HG03103 (cell line): ENCODE results near the gene ZNF541.

Experiments used
- ATAC-seq: cut with Tn5 transposase; IDR thresholded peaks from one replicate; pipeline ENCODE4 v1.9.1; 2021; ENCODE audit warnings: low read depth; ENCODE audit not compliant: unreplicated experiment

The ZNF541 gene

DNA sequence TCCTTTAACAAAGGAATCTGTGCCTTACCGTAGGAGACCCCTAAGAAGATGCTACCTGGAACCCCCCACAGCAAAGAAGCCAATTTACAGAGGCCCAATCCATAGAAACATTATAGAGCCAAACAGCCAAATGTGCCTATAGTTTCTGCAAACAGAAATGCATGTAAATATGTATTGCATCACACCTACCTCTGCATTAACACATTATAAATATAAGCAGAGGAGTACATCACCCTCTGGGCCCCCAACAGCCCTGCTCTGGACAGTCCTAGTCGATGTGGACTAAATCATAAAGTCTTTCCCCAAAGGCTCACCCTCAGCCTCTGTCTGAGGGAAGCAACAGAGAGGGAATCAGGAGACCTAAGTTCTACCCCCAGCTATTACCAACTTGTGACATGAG is 25.7 kb downstream of the ZNF541 start:
- no peak for ATAC-seq

DNA sequence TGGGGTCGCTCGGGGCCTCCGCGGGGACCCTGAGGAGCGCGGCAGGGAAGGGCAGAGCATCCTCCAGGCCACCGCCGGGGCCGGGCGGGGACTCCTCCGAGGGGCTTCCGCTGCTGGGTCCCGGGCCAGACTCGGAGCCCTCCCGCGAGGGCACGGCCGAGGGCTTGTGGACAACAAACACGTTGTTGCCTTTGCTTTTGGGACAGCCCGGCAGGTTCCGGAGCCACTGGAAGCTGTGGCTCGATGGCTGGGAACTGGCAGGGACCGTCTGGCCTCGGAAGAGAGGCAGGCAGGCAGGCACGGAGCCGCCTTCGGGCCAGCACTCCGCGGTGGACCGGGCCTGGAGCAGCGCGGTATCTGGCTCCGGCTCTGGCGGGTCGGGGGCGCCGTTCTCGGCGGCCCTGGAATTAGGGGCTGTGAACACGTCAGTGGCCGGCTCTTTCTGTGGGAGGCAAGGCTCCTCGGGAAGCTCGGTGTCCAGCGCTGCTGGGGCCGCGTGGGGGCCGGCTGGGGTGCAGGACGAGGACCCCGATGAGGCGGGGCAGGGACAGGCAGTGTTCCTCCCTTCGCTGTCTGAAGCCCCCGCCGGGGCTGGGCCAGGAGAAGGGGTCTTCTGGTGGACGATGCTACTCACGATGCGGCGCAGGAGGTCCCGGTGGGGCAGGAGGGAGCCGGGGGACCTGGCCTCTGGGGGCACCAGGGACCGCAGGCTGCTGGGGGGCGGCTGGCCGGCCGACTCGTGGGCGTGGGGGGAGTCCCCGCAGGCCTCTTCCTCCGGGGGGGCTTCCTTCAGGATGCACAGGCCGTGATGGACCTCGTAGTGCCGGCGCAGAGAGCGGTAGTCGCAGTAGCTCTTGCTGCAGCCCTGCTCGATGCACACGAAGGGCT is 27.6 kb downstream of the ZNF541 start:
- ATAC-seq = no peak

DNA sequence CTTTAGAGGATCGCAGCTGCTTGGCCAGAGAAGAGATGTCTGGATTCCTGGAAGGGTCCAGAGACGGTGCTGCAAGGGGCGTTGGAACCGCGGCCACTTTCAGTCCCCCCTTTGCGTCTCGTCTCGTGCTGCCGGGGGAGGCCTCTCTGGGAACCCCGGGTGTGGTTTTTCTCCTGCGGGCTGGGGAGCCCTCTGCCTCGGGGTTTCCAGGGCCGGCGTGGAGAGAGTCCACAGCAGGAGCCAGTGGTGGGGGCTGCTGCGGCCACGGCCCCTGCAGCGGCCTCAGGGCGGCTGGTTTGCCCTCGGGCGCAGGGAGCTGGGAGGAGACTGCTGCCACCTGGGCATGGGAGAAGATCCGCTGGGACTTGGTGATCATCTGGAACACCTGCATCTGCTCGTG is 28.5 kb downstream of the ZNF541 start:
- no peak for ATAC-seq

DNA sequence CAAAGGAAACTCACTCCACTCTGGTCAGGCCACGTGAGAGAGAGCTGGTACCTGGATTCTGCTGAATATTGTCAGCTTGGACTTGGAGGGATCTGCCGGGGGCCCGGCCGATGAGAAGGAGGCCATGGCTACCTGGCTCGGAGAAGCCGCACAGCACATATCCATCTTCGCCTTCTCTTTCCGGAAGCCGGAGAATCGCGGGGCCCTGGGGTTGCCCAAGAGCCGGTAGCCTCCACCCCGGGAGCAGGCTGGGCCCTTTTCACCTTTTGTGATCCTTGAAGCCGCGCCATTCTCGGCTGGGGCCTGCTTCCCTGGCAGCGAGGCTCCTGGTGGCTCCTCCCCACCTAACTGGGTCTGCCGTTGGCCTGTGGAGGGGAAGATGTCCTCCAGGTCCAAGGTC is 28.9 kb downstream of the ZNF541 start:
- ATAC-seq = no peak

DNA sequence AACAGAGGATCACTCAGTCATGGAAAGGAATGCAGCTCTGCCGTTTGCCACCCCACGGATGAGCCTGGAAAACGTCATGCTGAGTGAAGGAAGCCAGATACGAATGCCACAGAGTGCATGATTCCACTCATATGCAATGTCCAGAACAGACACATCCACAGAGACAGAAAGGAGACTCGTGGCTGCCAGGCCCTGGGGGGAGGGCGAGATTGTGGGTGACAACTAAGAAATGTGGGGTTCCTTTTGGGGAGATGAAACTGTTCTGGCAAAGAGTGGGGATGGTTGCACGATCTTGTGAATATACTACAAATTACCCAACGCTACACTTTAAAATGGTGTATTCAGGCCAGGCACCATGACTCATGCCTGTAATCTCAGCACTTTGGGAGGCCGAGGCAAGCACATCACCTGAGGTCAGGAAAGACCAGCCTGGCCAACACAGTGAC is 30.9 kb downstream of the ZNF541 start:
- ATAC-seq = no peak

DNA sequence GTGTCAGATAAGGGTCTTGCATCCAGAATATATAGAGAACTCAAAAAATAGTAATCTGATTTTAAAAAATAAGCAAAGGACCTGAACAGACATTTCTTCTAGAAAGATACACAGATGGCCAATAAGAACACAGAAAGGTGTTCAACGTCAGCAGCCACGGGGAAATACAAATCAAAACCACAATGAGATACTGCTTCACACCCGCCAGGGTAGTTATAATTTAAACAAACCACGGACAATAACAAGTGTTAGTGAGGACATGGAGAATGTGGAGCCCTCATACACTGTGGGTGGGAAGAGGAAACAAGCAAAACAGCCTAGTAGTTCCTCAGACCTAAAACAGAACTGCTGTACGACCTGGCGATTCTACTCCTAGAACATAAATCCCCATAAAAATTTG is 31.4 kb downstream of the ZNF541 start:
- no peak for ATAC-seq

DNA sequence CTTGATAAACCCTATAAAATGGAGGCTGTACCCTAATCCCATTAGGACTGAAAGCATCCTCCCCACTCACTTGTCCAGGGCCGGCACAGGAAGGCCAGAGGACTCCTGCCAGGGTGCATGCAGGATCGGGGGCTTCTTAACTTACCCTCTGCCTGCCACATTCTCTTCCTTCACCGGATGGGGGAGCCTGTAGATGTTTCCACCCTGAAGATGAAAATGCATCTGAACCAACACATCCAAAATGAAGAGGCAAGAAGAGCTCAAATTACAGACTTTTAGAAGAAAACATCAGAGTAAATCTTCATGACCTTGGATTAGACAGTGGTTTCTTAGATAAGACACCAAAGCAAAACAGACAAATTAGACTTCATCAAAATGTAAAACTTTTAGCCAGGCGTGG is 32.2 kb downstream of the ZNF541 start:
- no peak for ATAC-seq

DNA sequence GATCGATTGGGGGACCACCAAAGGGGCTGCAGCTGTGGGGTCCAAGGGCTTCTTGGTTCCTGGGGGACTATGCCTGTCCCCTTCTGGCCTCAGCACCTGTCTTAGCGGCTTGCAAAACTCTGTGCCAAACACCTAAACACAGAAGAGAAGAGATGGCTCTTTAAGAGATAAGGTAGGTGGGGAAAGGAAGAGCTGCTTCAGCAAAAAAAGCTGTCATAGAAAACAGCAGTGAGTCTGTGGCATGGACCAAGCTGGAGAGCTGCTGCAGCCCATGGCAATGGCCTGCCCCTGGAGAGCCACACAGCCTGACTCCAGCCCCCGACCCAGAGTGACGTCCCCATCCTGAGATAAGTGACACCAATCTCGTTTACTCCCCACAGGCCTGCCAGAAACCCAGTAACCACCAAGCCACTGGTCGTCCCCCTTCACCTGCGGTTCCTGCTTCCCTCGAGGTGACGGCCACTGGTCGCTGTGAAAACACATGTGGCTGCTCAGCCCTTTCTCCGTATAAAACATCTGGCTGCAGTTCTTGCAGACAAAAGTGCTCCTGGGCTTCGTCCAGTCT is 33.1 kb downstream of the ZNF541 start:
- no peak for ATAC-seq

DNA sequence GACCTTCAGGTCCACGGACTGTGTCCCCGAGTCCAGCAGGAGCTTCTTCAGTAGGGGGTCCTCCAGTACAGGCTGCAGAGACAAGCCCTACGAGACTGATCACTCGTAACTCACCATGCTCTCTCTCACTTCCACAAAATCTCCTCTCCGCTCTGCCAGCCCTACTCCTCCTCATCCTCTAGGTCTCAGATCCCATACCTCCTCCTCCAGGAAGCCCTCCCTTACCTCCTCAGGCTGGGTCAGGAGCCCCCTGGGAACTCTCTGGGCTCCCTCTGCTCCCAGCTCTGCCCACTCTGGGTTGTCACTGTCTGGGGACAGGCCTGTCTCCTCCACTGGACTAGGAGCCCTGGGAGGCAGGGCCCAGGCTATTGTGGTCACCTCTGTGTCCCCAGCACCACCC is 34.1 kb downstream of the ZNF541 start:
- no peak for ATAC-seq

DNA sequence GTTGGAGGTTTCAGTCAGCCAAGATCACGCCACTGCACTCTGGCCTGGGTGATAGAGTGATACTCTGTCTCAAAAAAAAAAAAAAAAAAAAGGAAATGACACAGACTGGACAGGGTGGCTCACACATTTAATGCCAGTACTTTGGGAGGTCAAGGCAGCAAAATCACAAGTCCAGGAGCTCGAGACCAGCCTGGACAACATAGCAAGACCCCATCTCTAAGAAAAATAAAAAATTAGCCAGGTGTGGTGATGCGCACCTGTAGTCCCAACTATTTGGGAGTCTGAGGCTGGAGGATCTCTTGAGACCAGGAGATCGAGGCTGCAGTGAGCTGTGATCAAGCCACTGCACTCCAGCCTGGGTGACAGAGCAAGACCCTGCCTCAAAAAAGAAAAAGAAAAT is 35.5 kb downstream of the ZNF541 start:
- no peak for ATAC-seq

DNA sequence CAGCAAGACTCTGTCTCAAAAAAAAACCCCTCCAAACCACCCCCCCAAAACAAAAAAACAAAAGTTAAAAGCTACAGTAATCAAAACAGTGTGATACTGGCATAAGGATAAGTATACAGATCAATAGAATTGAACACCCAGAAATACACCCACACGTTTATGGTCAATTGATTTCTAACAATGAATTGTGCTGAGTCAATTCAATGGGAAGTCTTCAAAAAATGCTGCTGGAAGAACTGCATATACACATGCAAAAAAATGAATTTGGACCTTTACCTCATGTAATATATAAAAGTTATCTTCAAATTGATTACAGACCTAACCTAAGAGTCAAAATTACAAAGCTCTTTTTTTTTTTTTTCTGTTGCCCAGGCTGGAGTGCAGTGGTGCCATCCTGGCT is 38.3 kb downstream of the ZNF541 start:
- no peak for ATAC-seq

DNA sequence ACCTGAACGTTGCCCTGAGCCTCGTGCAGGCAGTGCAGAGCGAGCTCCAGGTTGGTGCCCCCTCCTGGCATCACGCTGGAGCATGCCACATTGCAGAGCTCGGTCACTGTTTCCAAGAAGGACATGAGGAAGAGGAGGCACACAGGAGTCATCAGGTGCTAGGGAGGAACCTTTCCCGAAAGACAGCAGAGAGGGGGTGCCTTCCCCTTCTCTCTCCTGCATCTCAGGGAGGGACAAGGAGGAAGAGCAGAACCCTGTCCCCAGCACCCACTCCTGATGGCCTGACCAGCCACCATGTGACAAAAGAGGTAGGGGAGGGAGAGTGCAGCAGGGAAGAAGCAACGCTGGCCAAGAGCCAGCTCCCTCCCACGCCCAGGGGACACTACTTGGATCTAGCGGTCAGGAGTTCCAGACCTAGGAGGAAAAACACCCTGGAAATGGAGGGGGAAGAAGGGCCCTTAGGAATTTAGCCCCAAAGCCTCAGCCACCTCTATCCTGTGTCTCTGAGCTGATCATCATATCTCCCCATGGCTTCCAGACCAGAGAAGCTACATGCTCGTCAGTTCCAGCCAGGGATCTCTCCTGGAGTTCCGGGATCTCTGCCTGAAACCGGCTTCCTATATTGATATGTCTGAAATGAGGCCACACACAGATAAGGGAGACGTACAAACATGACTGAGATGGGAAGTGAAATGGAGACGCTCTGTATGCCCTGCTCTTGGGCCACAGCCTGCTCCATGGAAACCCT is 41.1 kb downstream of the ZNF541 start:
- ATAC-seq = no peak

DNA sequence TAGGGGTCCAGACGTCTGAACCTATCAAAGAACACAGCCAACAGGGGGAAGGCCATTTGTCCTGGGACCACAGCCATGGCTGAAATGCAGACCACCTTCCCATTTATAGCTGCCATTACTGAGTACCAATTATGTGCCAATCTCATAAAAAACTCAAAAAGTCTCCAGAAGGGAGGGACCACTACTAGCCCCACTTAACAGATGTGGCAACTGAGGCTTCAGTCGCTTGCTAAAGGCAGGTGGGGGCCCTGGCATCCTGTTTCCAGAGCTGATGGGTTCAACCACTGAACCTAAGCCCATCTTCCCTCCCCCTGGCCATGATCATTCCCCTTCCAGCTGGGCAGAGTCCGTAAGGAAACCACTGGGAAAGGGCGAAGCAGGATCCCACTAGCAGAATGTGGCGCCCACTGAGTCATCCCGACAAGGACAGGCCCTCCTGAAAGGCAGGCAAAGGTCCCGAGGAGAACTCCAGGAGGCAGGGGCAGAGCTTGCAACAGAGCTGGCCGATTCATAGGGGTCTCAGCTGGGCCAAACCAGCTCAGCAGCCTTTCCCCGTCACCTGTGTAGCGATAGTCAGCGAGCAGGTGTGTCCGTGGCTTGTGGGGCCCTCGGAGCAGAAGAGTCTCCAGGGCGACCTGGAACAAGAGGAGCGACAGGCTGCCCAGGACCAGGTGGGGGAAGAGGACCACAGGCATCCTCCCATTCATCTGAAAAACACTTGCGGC is 43.8 kb downstream of the ZNF541 start:
- ATAC-seq = no peak

DNA sequence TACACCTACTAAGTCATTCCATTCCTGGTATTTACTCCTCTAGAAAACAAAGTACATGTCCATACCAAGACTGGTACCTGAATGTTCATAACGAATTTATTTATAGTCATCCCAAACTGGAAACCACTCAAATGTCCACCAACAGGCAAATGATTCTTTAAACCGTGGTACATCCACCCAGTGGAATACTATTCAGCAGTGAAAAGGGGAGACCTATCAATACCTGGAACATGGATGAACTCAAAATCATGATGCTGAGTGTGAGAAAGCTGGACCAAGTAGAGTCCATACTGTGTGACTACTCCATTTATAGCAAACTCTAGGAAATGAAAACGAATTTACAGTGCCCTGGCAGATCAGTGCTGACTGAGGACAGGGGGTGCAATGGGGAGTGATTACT is 46.1 kb downstream of the ZNF541 start:
- ATAC-seq = no peak

DNA sequence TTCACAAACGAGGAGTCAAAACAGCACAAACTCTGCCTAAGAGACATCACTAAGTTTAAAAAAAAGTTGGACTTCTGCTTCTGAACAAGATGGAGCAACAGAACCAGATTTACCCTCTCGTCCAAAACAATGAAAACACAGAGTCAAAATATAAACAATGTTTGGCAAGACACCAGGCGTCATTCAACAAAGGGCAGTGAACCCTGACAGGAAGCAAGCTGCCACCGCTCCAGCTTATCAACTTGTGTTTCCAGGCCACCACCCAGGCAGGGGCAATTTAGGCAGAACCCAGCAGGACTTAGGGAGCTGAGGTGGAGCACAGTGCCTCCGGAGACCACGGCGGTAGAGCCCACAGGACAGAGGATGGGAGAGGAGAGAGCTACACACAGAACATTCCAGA is 49.5 kb downstream of the ZNF541 start:
- no peak for ATAC-seq
